GM12801 (cell line): Measurements from ENCODE around the gene VIPR2.

Experiments
- CTCF ChIP-seq: IDR thresholded peaks from one replicate; pipeline ENCODE4 v1.5.1; 2011; ENCODE audit warnings: control low read depth; ENCODE audit not compliant: insufficient read length; ENCODE audit errors: extremely low read depth

VIPR2 gene

GRCh38 chr7:158988302-158988862 lies 156.3 kb downstream of the VIPR2 start:
- no peak for TF ChIP-seq CTCF

- TF ChIP-seq CTCF = no peak
These were observed 157.0 kb downstream of the VIPR2 start for GRCh38 chr7:158987691-158988090.

GRCh38 chr7:158985583-158985982 lies 159.1 kb downstream of the VIPR2 start:
- TF ChIP-seq CTCF = no peak

- TF ChIP-seq CTCF = no peak
These were observed 164.9 kb downstream of the VIPR2 start for GRCh38 chr7:158979635-158980351.

- no peak for TF ChIP-seq CTCF
These were observed 165.6 kb downstream of the VIPR2 start for GRCh38 chr7:158979023-158979529.
